ENCODE data around the gene SEZ6L. TPM values are rescaled to one million over a fixed set of nuclear protein-coding genes. Genes with fewer than 3 reads are reported as not detected.

SEZ6L gene
- total RNA-seq, 4 donors from 2014 or later = 0.23 to 0.83 (median 0.49) TPM

- Histone ChIP-seq H3K27me3 (peaks cover 0 to 56% (median 0%) of the 10 kb centered on the region in 4 donors), H3K4me3 (no peak overlapping the region), H3K4me1 (no peaks in the 10 kb centered on the region), H3K27ac (replicated peaks in 1 of 4) (no peak overlapping the region), H3K36me3 (no peaks in the 10 kb centered on the region), H3K9me3 (no peaks in the 10 kb centered on the region)
- intact Hi-C loops (cut with DNase I) = no loop called here
- no peak for DNase-seq (ENCODE audit: extremely low spot score)
- TF ChIP-seq, protein P1, sequence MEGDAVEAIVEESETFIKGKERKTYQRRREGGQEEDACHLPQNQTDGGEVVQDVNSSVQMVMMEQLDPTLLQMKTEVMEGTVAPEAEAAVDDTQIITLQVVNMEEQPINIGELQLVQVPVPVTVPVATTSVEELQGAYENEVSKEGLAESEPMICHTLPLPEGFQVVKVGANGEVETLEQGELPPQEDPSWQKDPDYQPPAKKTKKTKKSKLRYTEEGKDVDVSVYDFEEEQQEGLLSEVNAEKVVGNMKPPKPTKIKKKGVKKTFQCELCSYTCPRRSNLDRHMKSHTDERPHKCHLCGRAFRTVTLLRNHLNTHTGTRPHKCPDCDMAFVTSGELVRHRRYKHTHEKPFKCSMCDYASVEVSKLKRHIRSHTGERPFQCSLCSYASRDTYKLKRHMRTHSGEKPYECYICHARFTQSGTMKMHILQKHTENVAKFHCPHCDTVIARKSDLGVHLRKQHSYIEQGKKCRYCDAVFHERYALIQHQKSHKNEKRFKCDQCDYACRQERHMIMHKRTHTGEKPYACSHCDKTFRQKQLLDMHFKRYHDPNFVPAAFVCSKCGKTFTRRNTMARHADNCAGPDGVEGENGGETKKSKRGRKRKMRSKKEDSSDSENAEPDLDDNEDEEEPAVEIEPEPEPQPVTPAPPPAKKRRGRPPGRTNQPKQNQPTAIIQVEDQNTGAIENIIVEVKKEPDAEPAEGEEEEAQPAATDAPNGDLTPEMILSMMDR (IDR thresholded peaks at IDR 0.05) = no peak
- TF ChIP-seq EP300 (IDR thresholded peaks at IDR 0.05) = no peak
- TF ChIP-seq POLR2AphosphoS5 (IDR thresholded peaks at IDR 0.05) = no peak
- TF ChIP-seq POLR2A (IDR thresholded peaks at IDR 0.05; ENCODE audit: low read depth) = no peak
- WGBS = 50% methylated on average over 5 of the region's 5 CpGs
Observed at GRCh38 chr22:26410386-26410785, 241.1 kb downstream of the SEZ6L start.

- Histone ChIP-seq H3K27me3 (peaks cover 0 to 59% (median 0%) of the 10 kb centered on the region in 4 donors), H3K27ac (replicated peaks in 1 of 4) (no peak overlapping the region), H3K36me3 (no peaks in the 10 kb centered on the region), H3K4me1 (peaks cover 0 to 26% (median 12%) of the 10 kb centered on the region in 4 donors), H3K9me3 (no peaks in the 10 kb centered on the region), H3K4me3 (no peak overlapping the region)
- intact Hi-C loops (cut with DNase I) = no loop called here
- 92% methylated on average over 4 of the region's 4 CpGs for WGBS
- DNase-seq (ENCODE audit: extremely low spot score) = no peak
- no peak for TF ChIP-seq POLR2AphosphoS5 (IDR thresholded peaks at IDR 0.05)
- no peak for TF ChIP-seq POLR2A (IDR thresholded peaks at IDR 0.05; ENCODE audit: low read depth)
- no peak for TF ChIP-seq EP300 (IDR thresholded peaks at IDR 0.05)
- TF ChIP-seq, protein P1 (IDR thresholded peaks at IDR 0.05) = no peak
Observed at GRCh38 chr22:26414347-26414746, 245.1 kb downstream of the SEZ6L start.

- H3K4me1 ChIP-seq = peaks cover 0 to 26% (median 12%) of the 10 kb centered on the region in 4 donors
- H3K9me3 ChIP-seq = no peaks in the 10 kb centered on the region
- TF ChIP-seq EP300 (IDR thresholded peaks at IDR 0.05) (no peak), POLR2A (IDR thresholded peaks at IDR 0.05; ENCODE audit: low read depth) (no peak), POLR2AphosphoS5 (IDR thresholded peaks at IDR 0.05) (no peak)
- TF ChIP-seq, protein P1 (IDR thresholded peaks at IDR 0.05) = no peak
- no peaks in the 10 kb centered on the region for H3K36me3 ChIP-seq
- H3K27ac ChIP-seq (replicated peaks in 1 of 4) = no peak overlapping the region
- DNase-seq (ENCODE audit: extremely low spot score) = no peak
- peaks cover 0 to 49% (median 0%) of the 10 kb centered on the region in 4 donors for H3K27me3 ChIP-seq
- 56% methylated on average over 4 of the region's 4 CpGs for WGBS
- H3K4me3 ChIP-seq = no peak overlapping the region
- intact Hi-C loops (cut with DNase I) = no loop called here
Observed at GRCh38 chr22:26416256-26416655, 247.0 kb downstream of the SEZ6L start.

DNA sequence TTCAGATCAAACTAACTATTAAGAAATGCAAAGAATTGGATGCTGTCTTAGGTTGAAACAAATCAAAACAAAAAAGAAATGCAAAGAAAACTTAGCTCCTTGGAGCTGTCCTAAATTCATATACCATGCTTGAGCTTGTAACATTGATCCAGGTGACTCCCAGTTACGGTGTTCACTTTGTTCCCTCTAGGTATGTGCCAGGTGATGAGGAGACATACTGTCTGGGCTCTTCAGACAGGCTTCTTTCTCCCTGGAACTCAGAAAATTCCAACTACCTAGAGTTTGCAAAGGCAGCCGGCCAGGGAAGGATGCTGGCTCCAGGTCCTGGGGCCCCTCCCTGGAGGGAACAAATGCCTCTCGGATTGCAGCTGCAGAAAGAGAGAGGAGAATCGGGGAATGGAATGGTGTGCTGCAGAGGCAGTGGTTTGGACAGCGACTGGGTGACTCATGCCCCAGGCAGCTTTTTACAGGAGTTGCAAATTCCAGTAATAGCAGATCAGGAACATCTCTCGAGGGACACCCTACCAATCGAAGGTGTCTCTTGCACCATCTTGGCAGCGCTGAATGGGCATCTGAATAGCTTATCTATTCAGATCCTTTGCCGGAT, 247.5 kb downstream of the SEZ6L start:
- 36% methylated on average over 9 of the region's 9 CpGs for WGBS
- Histone ChIP-seq H3K36me3 (no peaks in the 10 kb centered on the region), H3K27me3 (peaks cover 0 to 44% (median 0%) of the 10 kb centered on the region in 4 donors), H3K9me3 (no peaks in the 10 kb centered on the region), H3K27ac (replicated peaks in 1 of 4) (no peak overlapping the region), H3K4me1 (peaks cover 0 to 26% (median 12%) of the 10 kb centered on the region in 4 donors), H3K4me3 (no peak overlapping the region)
- no peak for DNase-seq (ENCODE audit: extremely low spot score)
- TF ChIP-seq POLR2AphosphoS5 (IDR thresholded peaks at IDR 0.05) (no peak), EP300 (IDR thresholded peaks at IDR 0.05) (no peak), POLR2A (IDR thresholded peaks at IDR 0.05; ENCODE audit: low read depth) (no peak)
- TF ChIP-seq, protein P1 (IDR thresholded peaks at IDR 0.05) = no peak
- intact Hi-C loops (cut with DNase I) = no loop called here
